PC-9 (cell line): ENCODE measurements around the gene EDARADD. TPM values are rescaled to one million over a fixed set of nuclear protein-coding genes. Genes with fewer than 3 reads are reported as not detected.

Source experiments
- BruUV-seq: library from RNA; stranded (reverse); fragments of 400-500 nt; replicated peaks from 2 replicates; lab custom pipeline; 2021; lab: Mats Ljungman, UMichigan
- CTCF ChIA-PET: fragments of 300-600 bp; sonication (Branson Sonifier 250); formaldehyde crosslinking; loops from one replicate; lab custom pipeline; 2022; ENCODE audit warnings: antibody characterized with exemption; lab: Charles Lee
- POLR2A ChIA-PET: fragments of 300-600 bp; sonication (Branson Sonifier 250); formaldehyde crosslinking; loops from one replicate; lab custom pipeline; 2022; ENCODE audit warnings: antibody characterized with exemption; ENCODE audit not compliant: unreplicated experiment; lab: Charles Lee
- DNase-seq, 2 experiments: peaks; one replicate each; pipeline versions ENCODE4 v3.0.0 to v3.0.0-alpha.2; 2015 to 2022; ENCODE audit warnings: mixed read lengths in 1 of 2
- H2AFZ ChIP-seq: fragments of 200-600 bp; sonication (generic); 2 replicates; pipeline ENCODE4 v1.8.1; 2017; ENCODE audit warnings: antibody characterized with exemption
- H3F3A ChIP-seq: fragments of 200-600 bp; sonication (generic); 2 replicates; pipeline ENCODE4 v1.8.1; 2017; ENCODE audit warnings: antibody characterized with exemption, mild to moderate bottlenecking, low read depth; ENCODE audit not compliant: insufficient read depth
- H3K27ac ChIP-seq: fragments of 200-600 bp; sonication (generic); 2 replicates; pipeline ENCODE4 v1.6.1; 2016; ENCODE audit warnings: mixed run types
- H3K27me3 ChIP-seq: fragments of 200-600 bp; sonication (generic); 2 replicates; pipeline ENCODE4 v1.6.1; 2016; ENCODE audit warnings: low read depth, mixed run types; ENCODE audit not compliant: insufficient read depth
- H3K36me3 ChIP-seq: fragments of 200-600 bp; sonication (generic); 2 replicates; pipeline ENCODE4 v1.6.1; 2016; ENCODE audit warnings: low read depth, mixed run types
- H3K4me1 ChIP-seq: fragments of 200-600 bp; sonication (generic); replicated peaks from 2 replicates; pipeline ENCODE4 v1.6.1; 2016; ENCODE audit warnings: mixed run types; ENCODE audit not compliant: insufficient read depth
- H3K4me2 ChIP-seq: fragments of 200-600 bp; sonication (generic); 2 replicates; pipeline ENCODE4 v1.6.1; 2017; ENCODE audit warnings: mixed run types
- H3K4me3 ChIP-seq: fragments of 200-600 bp; sonication (generic); 2 replicates; pipeline ENCODE4 v1.6.1; 2016; ENCODE audit warnings: mixed run types
- H3K79me2 ChIP-seq: fragments of 200-600 bp; sonication (generic); 2 replicates; pipeline ENCODE4 v1.6.1; 2017; ENCODE audit warnings: low read depth, mixed run types
- H3K9me2 ChIP-seq: fragments of 200-600 bp; sonication (generic); 2 replicates; pipeline ENCODE4 v1.8.1; 2017; ENCODE audit warnings: mild to moderate bottlenecking; ENCODE audit not compliant: insufficient read depth
- H3K9me3 ChIP-seq: fragments of 200-600 bp; sonication (generic); 2 replicates; pipeline ENCODE4 v1.8.1; 2016; ENCODE audit warnings: low read depth; ENCODE audit not compliant: insufficient read depth
- H4K20me1 ChIP-seq: fragments of 200-600 bp; sonication (generic); 2 replicates; pipeline ENCODE4 v1.8.1; 2017; ENCODE audit not compliant: insufficient read depth
- EZH2 ChIP-seq: fragments of 200-600 bp; sonication (generic); IDR thresholded peaks from 2 replicates; pipeline ENCODE4 v1.8.0; 2017; ENCODE audit warnings: antibody characterized with exemption, low read depth
- intact Hi-C: fragments of 100-400 bp; cut with micrococcal nuclease; formaldehyde crosslinking; loops from one replicate; pipeline ENCODE4 v1.10.0; 2022; ENCODE audit not compliant: unreplicated experiment
- total RNA-seq: library from RNA; stranded (reverse); gene quantifications from 2 replicates; pipeline ENCODE4 v1.2.3, GENCODE V29; 2021
- TF ChIP-seq, protein P1 (sequence below): fragments of 200-600 bp; sonication (generic); conservative IDR thresholded peaks from 2 replicates; pipeline ENCODE4 v1.6.1; 2017; ENCODE audit warnings: mixed run types, antibody characterized with exemption, mild to moderate bottlenecking, moderate library complexity

EDARADD gene
- total RNA-seq, 1 experiment from 2014 or later, result not detected

DNA sequence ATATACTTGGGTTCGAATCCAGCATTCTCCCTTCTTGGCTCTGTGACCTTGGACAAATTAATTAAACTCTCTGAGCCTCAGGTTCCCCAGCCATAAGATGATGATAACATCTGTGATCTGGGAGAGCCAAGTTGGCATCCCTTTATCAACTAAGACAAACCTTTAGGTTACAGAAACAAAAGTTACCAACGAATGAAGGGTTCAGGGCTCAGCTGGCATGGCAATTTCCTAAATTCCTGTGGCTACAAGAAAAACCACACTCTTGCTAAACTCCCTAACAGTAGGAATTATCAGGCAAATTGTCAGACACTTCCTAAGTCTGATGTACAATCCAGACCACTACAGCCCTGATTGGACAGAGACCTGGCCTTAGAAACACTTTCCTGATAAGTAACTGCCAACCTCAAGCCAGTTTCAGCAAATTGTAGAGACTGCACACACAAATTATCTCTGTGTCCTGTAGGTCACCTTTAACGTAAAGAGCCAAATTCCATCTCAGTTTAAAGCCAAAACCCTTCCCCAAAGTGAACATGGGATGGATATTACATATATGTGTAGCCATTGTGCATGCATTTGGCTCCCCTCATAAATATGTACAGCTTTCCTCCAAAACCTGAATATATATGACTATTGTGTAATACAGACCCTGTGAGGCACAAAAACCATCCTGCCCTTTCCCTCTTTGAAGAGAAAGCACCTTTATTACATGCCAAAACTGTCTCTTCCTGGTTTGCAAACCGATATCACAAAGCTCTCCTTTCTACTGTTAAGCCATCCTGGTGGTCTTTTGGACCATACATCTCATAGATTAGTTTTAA lies 39.5 kb upstream of the EDARADD start:
- intact Hi-C loops, result no loop called here
- Histone ChIP-seq H3K27ac (no peak overlapping the region), H3K9me3 (no peaks in the 10 kb centered on the region), H3K9me2 (no peaks in the 10 kb centered on the region), H3K27me3 (no peaks in the 10 kb centered on the region), H3K4me2 (no peak overlapping the region), H3F3A (no peaks in the 10 kb centered on the region), H3K36me3 (no peaks in the 10 kb centered on the region), H3K4me3 (no peak overlapping the region), H2AFZ (no peak overlapping the region), H4K20me1 (no peaks in the 10 kb centered on the region), H3K79me2 (no peaks in the 10 kb centered on the region), H3K4me1 (no peaks in the 10 kb centered on the region)
- DNase-seq, result peak in 1 of 2 experiments; percentile 39
- TF ChIP-seq, protein P1, sequence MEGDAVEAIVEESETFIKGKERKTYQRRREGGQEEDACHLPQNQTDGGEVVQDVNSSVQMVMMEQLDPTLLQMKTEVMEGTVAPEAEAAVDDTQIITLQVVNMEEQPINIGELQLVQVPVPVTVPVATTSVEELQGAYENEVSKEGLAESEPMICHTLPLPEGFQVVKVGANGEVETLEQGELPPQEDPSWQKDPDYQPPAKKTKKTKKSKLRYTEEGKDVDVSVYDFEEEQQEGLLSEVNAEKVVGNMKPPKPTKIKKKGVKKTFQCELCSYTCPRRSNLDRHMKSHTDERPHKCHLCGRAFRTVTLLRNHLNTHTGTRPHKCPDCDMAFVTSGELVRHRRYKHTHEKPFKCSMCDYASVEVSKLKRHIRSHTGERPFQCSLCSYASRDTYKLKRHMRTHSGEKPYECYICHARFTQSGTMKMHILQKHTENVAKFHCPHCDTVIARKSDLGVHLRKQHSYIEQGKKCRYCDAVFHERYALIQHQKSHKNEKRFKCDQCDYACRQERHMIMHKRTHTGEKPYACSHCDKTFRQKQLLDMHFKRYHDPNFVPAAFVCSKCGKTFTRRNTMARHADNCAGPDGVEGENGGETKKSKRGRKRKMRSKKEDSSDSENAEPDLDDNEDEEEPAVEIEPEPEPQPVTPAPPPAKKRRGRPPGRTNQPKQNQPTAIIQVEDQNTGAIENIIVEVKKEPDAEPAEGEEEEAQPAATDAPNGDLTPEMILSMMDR, result no peak
- no peak for TF ChIP-seq EZH2
- ChIA-PET POLR2A (no interaction called here), CTCF (interaction anchor here (0.5 kb wide), 1 partner anchor 314 kb away, joined by 3 read pairs; no protein-coding TSS in a partner anchor)
- no TSS peak for BruUV-seq

DNA sequence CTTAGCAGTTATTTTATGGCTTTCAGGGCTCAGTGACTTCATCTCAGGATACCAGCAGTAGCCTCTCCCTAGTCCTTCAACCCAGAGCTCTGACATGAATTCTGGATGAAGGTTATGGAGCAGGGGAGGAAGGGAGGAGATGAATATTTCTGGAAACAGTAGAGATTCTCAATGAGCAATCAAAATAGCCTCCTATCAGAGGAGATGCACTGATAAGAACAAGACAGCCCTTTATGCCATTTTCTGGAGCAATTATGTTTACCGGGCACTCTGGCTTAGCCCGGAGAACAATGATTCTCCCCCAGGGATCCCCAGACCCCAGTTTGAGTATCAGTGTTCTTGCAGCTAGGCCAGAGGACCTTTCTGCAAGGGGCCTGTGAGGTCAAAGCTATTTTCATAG lies 37.9 kb upstream of the EDARADD start:
- Histone ChIP-seq H3F3A (no peaks in the 10 kb centered on the region), H4K20me1 (no peaks in the 10 kb centered on the region), H3K4me1 (no peaks in the 10 kb centered on the region), H3K27me3 (no peaks in the 10 kb centered on the region), H3K27ac (no peak overlapping the region), H3K4me2 (no peak overlapping the region), H3K9me3 (no peaks in the 10 kb centered on the region), H3K36me3 (no peaks in the 10 kb centered on the region), H2AFZ (no peak overlapping the region), H3K79me2 (no peaks in the 10 kb centered on the region), H3K4me3 (no peak overlapping the region), H3K9me2 (no peaks in the 10 kb centered on the region)
- ChIA-PET POLR2A (no interaction called here), CTCF (no interaction called here)
- BruUV-seq, result no TSS peak
- intact Hi-C loops, result no loop called here
- DNase-seq, result no peak
- TF ChIP-seq, protein P1, result no peak

DNA sequence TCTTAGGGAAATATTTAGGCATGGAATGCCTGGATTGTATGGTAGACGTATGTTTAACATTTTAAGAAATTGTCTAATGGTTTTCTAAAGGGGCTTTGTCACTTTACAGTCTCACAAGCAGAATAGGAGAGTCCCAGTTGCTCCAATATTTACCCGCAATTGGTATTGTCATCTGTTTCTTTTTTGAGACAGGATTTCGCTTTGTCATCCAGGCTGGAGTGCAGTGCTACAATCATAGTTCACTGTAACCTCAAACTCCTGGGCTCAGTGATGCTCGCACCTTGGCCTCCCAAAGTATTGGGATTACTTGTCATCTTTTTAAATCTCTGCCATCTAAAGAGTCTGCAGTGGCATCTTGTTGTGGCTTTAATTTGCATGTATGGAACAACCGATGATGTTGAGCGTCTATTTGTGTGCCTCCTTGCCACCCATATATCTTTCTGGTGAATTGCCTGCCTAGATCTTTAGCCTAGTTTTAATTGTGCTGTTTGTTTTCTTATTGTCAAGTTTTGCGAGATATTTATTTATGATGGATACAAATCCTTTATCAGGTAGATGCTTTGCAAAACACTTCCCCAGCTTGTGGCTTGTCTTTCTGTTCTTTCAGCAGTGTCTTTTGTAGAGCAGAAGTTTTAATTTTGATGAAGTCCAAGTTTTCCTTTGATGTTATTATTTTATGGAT lies 32.0 kb upstream of the EDARADD start:
- no peak overlapping the region for H3K27ac ChIP-seq
- no peaks in the 10 kb centered on the region for H3K79me2 ChIP-seq
- no peak overlapping the region for H2AFZ ChIP-seq
- H3K36me3 ChIP-seq, result no peaks in the 10 kb centered on the region
- DNase-seq, result no peak
- H3K9me2 ChIP-seq, result no peaks in the 10 kb centered on the region
- TF ChIP-seq, protein P1, result no peak
- no peak for TF ChIP-seq EZH2
- no TSS peak for BruUV-seq
- H3K4me1 ChIP-seq, result no peaks in the 10 kb centered on the region
- ChIA-PET CTCF (no interaction called here), POLR2A (no interaction called here)
- no peaks in the 10 kb centered on the region for H3K27me3 ChIP-seq
- H3F3A ChIP-seq, result no peaks in the 10 kb centered on the region
- no peak overlapping the region for H3K4me3 ChIP-seq
- H3K4me2 ChIP-seq, result no peak overlapping the region
- H4K20me1 ChIP-seq, result no peaks in the 10 kb centered on the region
- intact Hi-C loops, result no loop called here
- H3K9me3 ChIP-seq, result no peaks in the 10 kb centered on the region
